Measurements from ENCODE around the gene IL1RN.

The IL1RN gene

DNA sequence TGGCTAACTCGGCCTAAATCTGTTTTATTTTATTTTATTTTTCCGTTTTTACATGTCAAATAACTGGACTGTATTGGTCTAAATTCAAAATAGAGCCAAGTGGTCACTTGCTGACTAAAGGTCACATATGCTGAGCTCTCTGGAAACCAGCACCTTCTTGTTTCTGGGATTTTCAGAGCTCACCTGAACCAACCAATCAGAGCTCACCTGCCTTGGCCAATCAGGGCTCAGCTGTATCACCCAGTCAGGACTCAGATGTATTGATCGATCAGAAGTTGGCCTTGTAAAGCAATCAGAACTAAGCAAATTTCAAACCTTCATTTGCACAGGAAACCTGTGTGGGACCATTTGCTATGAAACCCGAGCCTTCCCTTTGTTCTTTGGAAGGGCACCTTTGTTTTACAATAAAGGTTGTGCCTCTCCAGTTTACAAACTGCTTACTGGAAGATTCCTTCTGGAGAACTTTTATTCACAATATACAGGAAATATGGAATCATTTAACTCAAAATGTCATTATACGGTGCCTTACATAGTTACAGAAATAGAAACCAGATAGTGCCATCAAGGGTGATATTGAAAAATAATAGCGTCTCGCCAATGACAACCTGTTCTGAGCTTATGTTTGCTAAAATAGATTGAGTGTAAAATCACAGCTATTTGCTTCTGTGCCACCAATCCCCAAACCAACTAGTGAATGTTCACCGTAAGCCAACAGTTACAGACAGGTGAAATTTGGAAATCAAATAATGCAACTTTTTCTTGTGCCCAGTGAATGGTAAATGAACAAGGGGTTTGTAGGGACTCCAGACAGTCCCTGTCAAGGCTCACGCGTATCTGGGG lies 29.1 kb downstream of the IL1RN start:
- DNase-seq (ENCODE audit: low read depth), result no peak

DNA sequence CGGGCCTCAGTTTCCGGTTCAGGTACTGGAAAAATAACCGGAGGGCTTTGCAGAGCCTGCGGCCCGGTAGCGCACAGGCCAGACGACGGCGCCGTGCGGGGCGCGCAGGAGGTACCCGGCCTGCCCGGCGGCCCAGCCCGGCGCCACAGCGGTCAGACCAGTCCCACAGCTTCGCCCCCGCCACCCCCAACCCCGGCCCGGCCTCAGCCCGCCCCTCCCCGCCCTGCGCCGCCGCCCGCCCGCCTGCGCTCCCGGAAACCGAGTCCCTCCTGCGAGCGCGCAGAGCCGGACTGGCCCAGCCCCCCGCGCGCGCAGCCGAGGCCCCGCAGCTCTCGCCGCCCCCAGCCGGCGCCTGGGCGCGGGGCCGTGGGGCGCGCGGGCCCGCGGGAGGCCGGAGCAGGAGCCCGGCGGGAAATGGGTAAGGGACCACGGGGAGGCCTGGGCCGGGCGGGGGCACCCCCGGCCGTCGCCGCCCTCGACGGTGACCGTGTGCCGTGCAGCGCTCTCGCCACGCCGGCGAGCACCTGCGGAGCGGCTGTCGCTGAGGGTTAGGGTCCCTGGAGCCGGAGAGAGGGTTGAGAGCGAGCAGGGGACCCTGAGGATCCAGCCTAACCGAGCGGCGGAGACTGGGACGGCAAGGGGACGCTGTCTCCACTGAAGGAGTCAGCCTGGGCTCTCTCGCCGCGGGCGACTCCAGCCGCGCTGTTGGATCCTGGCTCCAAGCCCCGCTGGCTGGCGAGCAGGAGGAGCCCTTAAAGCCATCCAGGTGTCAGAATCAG lies 29.9 kb downstream of the IL1RN start:
- DNase-seq (ENCODE audit: low read depth), result no peak

DNA sequence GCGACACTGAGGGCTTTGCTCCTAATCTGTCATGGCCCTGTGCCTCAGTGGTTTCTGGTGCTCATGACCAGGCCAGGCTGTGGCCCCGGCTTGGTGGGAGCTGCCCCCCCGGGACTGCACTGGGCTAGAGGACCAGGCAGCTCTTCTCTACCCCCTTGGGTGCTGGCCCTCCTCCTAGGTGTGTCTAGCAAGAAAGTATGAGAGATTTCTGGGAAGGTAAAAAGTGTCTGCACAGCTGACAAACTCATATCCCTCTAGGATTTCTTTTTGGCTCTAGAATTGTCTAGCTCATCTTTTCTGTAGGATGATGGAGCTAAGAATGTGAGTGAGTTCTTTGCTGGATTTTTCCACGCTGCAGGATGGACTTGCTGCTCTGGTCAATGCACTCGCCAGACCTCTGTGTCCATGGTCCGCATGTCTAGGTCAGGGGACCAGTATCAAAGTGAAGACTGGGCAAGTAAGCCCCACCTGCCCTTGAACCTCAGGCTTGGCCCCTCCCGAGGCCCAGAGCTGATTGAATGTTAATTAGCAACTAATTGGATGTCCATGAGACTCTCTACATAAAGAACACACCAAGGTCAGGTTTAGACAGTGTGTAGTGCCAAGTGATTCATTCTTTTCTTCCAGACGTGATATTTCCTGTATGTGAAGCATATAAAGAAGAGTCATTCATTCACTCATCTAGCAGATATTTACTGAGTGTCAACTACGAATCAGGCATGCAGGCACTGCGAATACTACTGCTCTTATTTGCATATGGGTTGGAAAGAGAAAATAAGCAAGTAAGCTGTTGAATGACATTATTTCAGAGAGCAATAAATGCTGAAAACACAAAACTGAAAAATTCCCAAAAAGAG lies 30.7 kb downstream of the IL1RN start:
- DNase-seq (ENCODE audit: low read depth), result no peak

GRCh38 chr2:113158884-113159553 lies 31.6 kb downstream of the IL1RN start:
- DNase-seq (ENCODE audit: low read depth), result no peak

GRCh38 chr2:113160248-113160647 lies 32.9 kb downstream of the IL1RN start:
- DNase-seq (ENCODE audit: low read depth), result no peak

DNA sequence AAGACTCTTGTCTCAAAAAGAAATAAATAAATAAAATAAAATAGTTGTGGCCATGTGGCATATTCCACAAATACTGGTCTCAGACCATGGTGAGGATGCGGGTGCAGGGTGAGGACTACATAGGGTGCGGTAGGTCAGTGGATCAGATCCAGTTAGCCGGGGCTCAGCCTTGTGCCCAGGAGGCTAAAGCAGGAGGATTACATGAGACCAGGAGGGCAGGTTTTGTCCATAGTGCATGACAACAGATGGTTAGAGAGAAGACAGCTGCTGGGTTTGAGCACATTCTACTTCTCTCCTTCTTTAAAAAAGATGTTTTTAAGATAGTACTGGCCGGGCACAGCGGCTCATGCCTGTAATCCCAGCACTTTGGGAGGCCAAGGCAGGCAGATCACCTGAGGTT lies 33.6 kb downstream of the IL1RN start:
- DNase-seq (ENCODE audit: low read depth), result no peak

- no peak for DNase-seq (ENCODE audit: low read depth)
Observed at GRCh38 chr2:113162173-113162572, 34.8 kb downstream of the IL1RN start.

GRCh38 chr2:113162869-113163268 lies 35.5 kb downstream of the IL1RN start:
- DNase-seq (ENCODE audit: low read depth), result no peak

DNA sequence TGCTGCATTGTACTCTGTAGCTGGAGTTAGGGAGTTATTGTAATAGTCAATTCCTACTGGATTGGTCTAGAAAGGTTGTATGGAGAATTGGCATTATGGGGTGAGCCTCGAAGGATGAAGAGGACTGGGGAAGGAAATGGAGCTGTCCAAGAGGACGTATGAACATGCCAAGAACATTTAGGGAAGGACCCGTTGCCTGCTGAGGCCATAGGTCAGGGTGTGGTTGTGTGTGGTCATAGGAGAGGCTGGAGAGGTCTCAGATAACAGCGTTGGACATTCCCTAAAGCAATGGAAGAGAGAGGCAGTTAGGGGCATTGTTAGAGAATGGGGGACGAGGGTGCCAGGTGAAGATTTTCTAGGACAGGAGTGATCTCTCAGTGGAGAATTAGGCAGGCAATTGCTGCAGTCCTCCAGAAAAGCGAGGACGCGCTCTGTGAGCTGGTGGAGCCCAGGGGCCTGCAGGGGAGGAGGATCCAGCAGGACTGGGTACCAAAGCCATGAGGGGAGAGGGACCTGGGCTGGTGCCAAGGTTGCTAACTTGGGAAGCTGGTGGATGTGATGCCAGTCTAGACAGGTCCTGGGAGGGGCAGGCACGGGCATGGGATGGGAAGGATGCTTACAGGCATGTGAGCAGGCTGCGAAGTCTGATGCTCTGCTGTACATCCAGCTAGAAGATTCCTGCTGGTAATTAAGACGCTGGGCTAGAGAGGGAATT lies 37.0 kb downstream of the IL1RN start:
- DNase-seq (ENCODE audit: low read depth), result no peak

DNA sequence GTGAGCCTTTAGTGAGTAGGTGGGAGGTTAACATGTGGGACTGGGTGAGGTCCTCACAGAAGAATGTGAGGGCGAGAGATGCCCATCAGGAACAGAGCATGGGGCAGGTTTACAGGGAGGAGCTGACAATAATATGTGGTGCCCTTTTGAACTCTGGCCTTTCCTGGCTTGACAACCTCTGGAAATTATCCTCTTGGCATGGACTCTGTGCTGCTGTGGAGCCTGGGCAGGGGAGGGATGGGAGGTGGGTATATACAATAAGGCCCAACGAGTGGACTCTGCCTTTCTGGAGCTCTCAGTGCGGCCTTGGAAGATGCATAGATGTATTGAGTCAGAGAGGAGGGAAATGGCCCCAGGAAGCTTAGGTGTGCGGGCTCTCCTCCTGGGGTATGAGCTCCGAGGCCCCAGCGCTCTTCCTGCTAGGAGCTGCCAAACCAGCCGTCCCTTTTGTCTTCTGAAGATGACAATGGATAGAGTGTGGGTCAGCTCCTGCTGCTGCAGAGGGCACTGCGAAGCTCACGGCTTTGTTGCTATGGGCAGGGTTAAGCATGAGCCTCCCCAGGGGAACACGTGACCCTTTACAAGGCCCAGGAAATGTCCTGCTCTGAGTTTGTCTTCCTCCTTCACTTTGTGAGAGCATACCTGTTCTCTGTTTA lies 37.7 kb downstream of the IL1RN start:
- DNase-seq (ENCODE audit: low read depth), result no peak

- no peak for DNase-seq (ENCODE audit: low read depth)
Observed at GRCh38 chr2:113166187-113166645, 38.8 kb downstream of the IL1RN start.

DNA sequence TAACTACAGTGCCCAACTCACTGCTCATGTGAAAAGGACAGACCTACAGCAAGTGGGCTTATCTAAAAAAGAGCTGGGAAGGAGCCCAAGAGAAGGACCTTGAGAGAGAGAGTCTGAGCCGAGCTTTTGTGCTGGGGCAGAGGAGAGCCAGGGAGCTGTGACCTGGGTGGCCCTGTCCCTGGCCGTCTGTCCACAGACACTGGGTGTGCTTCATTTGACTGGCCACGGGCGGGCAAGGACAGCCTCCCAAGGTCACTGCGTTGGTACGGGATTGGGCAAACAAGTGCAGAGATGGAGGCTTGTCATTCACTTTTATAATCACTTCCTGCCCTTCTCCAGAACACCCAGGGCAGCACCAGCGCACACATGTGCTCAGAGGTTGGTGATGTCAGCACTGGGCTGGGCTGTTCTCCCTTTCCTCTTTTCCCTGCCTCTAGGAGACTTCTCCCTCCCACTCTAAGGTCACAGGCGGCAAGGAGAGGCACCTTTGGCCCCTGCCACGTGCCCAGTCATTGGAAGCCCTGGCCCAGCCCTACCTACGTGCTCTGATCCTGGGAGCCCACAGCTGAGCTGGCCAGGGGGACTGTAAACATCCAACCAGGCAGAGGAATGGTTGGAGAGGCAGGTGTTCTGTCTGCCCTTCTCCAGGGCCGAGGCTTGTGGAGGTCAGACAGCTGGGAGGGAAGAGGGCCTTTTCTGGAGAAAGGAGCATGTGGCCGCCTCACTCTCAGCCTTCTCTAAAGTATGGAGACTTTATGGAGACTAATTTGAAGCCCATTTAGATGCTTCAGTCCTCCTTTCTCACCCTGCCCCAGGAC lies 39.9 kb downstream of the IL1RN start:
- no peak for DNase-seq (ENCODE audit: low read depth)

- DNase-seq (ENCODE audit: low read depth), result no peak
Observed at GRCh38 chr2:113167962-113168340, 40.6 kb downstream of the IL1RN start.

- no peak for DNase-seq (ENCODE audit: low read depth)
Observed at GRCh38 chr2:113169002-113169530, 41.7 kb downstream of the IL1RN start.

DNA sequence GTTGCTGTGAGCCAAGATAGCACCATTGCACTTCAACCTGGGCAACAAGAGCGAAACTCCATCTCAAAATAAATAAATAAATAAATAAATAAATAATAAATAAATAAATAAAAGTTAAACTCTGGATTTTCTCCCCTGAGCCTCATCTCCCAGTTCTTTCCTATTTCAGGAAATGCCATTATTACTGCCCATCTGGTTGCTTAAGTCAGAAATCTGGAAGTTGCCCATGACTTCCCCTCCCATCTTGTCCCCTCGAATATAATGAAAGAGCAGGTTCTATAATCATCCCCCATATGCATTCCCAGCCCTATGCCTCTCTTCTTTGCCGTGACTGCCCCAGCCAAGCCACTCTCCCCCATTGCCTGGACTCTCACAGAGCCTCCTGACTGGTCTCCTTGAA lies 42.2 kb downstream of the IL1RN start:
- DNase-seq (ENCODE audit: low read depth), result no peak

DNA sequence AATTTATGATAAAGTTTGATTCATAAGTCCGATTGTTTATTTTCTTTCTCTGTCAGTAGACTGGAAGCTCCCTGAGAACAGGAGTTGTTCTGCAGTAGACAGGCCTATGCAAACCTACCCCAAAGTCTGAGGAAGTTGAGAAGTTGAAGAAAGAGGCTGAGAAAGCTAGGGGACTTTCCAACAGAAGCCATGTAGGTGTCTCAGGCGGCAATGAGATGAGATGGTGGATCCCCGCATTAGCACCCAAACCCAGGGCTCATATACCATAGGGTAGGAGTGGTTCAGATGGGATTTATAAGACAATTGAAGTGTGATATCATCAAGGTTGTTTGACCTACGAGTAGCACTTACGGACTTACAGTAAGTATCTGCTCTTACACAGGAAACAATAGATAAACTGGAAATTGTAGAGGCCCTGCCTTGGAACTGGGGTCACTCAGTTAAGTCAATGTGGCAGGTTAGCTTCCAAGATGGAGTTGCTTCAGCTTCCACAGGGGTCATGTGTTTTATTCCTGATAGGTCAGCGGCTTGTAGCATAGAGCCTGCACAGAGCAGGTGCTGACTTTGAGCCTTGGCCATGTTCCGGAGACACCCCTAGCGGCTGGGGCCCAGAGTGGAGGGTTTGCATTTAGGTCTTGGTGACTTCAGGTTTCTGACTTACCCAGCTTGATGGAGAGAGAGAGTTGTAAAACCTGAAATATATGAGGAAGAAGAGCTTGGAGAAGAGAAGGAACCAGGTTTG lies 44.1 kb downstream of the IL1RN start:
- DNase-seq (ENCODE audit: low read depth), result no peak

GRCh38 chr2:113172721-113173541 lies 45.5 kb downstream of the IL1RN start:
- DNase-seq (ENCODE audit: low read depth), result no peak

Measured in stimulated activated CD8-positive, alpha-beta memory T cell treated with anti-CD3 and anti-CD28 coated beads, Interleukin-12 subunit alpha, Interleukin-12 subunit beta, amount 100 ng/mL, for 4 hours (primary cell).